GM19455 (cell line): ENCODE measurements around the gene CRYBA1.
"Not testable (repeated sequence)": the region's sequence is repeated elsewhere in the genome, so short reads cannot be mapped to it uniquely, and the experiment has no call there.

ENCODE experiments used
- ATAC-seq: cut with Tn5 transposase; IDR thresholded peaks from one replicate; pipeline ENCODE4 v1.9.1; 2021; ENCODE audit not compliant: unreplicated experiment

Gene CRYBA1

GRCh38 chr17:29246628-29247027 lies at the start of gene CRYBA1:
CRYBA1 (plus strand) TSS chr17:29246859; CDS start chr17:29246864, 5 bp downstream.
- ATAC-seq: no peak

- ATAC-seq: no peak
Measured at GRCh38 chr17:29197516-29198272, 49.0 kb upstream of the CRYBA1 start.

GRCh38 chr17:29204068-29204804 lies 42.4 kb upstream of the CRYBA1 start:
- ATAC-seq: not testable (repeated sequence)

- ATAC-seq: no peak
Measured at GRCh38 chr17:29205047-29205446, 41.6 kb upstream of the CRYBA1 start.

GRCh38 chr17:29207975-29208374 lies 38.7 kb upstream of the CRYBA1 start:
- no peak for ATAC-seq

GRCh38 chr17:29209073-29209472 lies 37.6 kb upstream of the CRYBA1 start:
- ATAC-seq: no peak

GRCh38 chr17:29210879-29211278 lies 35.8 kb upstream of the CRYBA1 start:
- no peak for ATAC-seq

- ATAC-seq: no peak
Measured at GRCh38 chr17:29212094-29212631, 34.5 kb upstream of the CRYBA1 start.

- no peak for ATAC-seq
Measured at GRCh38 chr17:29212681-29213121, 34.0 kb upstream of the CRYBA1 start.

GRCh38 chr17:29214215-29215146 lies 32.2 kb upstream of the CRYBA1 start:
- no peak for ATAC-seq

GRCh38 chr17:29215174-29215573 lies 31.5 kb upstream of the CRYBA1 start:
- ATAC-seq: no peak

- ATAC-seq: no peak
Measured at GRCh38 chr17:29215717-29216116, 30.9 kb upstream of the CRYBA1 start.

GRCh38 chr17:29216181-29216580 lies 30.5 kb upstream of the CRYBA1 start:
- no peak for ATAC-seq

GRCh38 chr17:29216856-29217255 lies 29.8 kb upstream of the CRYBA1 start:
- ATAC-seq: no peak

- ATAC-seq: no peak
Measured at GRCh38 chr17:29219378-29220047, 27.1 kb upstream of the CRYBA1 start.

GRCh38 chr17:29221338-29221737 lies 25.3 kb upstream of the CRYBA1 start:
- not testable (repeated sequence) for ATAC-seq

- no peak for ATAC-seq
Measured at GRCh38 chr17:29225396-29225795, 21.3 kb upstream of the CRYBA1 start.

- no peak for ATAC-seq
Measured at GRCh38 chr17:29233301-29233700, 13.4 kb upstream of the CRYBA1 start.

- not testable (repeated sequence) for ATAC-seq
Measured at GRCh38 chr17:29234972-29235371, 11.7 kb upstream of the CRYBA1 start.

GRCh38 chr17:29235904-29236303 lies 10.8 kb upstream of the CRYBA1 start:
- ATAC-seq: no peak
